Right forelimb (tissue), 1 donor: ENCODE measurements around the gene IFI16.
"Not testable (repeated sequence)": the region's sequence is repeated elsewhere in the genome, so short reads cannot be mapped to it uniquely, and the experiment has no call there.

Experiments
- DNase-seq: peaks from one replicate; pipeline ENCODE4 v3.0.0-alpha.2; 2018

The IFI16 gene

DNA sequence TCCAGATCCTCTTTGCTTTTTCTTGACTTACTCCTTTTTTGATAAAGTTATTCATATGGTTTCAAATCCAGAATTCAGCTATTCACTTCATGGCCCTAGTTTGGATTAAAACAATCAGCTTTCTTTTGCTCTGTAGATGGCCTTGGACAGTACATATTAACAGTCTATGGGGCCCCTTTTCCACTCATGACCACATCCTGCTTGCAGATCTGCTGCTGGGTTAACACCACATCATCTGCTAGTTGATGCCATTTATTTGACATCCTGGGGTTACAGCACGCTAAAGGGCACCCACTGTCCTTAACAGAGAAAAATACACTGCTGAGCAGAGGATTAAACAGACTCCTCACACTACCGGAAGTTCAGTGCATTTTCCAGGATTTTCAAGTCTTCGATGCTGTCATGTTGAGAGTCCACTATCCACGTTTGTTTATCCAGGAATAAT, 941 bp upstream of the IFI16 start:
- no peak for DNase-seq

DNA sequence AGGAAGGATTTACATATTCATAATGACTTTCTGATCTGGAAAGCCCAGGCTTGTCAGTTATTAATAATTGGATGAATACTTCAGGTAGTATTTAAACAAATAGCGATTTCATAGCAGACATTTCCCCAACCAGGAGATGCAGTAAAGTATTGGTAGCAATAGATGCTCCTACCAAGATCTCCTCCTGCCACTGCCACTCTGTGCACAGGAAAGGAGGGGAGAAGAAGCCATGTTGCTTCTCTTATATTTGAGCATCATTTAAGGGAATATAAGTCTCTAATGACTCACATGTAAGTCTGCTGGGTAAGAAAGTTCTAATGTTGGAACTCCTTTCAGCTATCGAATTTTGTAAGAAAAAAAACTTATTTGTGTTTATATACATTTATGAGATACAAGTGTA, 420 bp upstream of the IFI16 start:
- no peak for DNase-seq

DNA sequence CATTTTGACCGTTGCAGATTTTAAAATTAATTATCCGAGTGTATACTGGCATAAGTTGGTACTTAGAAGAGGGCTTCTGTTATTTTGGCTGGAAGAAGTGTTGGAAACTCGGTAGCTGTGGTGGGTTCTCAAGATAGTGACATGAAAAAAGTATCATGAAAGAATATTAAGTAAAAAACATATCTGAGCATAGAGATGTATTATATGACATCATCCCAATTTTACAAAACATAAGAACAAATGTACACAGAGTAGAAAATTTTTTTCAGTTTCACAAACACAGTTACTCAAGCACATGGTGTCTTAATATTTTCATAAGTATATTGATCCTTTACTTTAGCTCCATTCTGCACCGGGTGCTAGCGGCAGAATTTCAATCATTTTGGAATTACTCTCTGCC, 684 bp downstream of the IFI16 start:
- DNase-seq = no peak

DNA sequence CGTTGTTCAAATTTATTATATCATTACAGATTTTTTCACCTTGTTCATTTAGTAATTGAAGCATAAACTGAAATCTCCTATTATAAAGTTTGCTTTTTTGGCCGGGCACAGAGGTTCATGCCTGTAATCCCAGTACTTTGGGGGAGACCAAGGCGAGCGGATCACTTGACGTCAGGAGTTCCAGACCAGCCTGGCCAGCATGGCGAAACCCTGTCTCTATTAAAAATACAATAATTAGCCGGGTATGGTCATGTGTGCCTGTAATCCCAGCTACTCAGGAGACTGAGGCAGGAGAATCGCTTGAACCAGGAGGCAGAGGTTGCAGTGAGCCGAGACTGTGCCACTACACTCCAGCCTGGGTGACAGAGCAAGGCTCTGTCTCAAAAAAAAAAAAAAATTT, 1.3 kb downstream of the IFI16 start:
- not testable (repeated sequence) for DNase-seq

DNA sequence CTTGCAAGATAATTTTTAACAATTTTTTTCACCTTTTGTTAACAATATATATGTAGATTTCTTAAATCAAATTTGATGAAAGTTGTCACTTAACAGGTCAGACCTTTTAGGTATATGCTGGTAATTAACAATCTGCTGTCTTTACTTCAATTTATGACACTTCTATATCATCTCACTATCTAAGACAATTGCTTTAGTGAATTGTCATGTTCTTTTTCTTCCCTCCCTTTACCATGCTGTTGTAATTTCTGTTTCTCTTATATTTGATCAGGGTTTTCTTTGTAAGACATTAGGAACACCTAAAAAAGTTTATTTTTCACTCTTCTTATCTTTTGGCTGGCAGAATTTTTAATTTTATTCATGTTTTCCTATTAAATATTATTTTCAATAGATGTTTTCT, 2.0 kb downstream of the IFI16 start:
- DNase-seq = no peak

DNA sequence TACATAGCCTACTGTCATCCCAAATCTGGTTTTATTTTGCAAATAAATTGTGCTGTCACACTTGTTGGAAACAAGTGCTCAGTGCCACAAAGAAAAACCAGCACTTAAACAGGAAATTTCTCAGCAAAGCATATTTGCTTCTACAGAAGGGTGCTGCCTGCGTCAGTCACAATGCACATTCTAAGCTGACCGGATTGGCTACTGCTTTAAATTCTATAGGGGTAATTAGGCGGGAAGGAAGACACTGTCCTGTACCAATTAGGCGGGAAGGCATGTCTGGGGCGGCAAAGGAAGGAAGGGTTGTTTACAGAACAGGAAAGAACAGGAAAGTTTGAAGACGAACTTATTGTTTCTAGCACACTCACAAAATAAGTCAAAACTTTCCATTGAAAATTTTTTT, 2.8 kb downstream of the IFI16 start:
- no peak for DNase-seq

DNA sequence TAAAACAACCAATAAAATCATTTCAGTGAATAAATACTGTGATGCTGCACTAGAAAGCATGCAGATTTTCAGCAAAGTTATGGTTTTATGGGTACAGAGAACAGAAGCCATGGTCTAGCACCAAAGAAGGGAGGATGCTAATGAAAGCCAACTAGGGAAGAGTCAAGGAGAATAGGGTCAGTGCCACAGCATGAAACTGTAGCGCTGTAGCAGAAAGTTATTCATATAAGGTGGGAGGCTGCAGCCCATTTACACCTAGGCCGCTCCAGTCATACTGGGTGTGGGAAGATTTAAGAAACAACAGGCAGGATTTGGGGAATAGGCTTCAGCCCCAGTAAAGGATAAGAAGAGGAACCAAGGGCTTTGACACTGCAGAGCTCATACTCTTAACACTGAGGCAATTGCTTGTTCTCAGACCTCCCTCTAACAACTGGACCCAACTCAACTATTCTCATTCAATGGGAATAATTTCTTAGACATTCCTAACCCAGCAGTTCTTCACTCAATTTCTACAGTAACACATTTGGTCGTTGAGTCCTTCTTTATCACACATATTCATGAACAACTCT, 4.4 kb downstream of the IFI16 start:
- no peak for DNase-seq

DNA sequence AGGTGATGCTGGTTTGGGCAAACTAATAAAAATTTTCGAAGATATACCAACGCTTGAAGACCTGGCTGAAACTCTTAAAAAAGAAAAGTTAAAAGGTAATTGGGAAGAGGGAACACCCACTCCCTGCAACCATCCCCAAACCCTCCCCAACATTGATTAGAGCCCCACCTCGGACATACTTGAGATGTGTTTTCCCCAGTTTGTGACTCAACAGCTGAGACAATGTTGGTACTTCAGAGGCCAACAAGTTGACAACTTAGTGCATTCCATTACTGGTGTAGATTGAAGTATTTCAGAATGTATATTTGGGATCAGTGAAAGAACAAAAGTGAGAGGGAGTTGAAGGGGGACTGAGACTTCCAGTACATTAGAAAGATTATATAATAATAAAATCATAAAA, 5.1 kb downstream of the IFI16 start:
- DNase-seq = no peak

DNA sequence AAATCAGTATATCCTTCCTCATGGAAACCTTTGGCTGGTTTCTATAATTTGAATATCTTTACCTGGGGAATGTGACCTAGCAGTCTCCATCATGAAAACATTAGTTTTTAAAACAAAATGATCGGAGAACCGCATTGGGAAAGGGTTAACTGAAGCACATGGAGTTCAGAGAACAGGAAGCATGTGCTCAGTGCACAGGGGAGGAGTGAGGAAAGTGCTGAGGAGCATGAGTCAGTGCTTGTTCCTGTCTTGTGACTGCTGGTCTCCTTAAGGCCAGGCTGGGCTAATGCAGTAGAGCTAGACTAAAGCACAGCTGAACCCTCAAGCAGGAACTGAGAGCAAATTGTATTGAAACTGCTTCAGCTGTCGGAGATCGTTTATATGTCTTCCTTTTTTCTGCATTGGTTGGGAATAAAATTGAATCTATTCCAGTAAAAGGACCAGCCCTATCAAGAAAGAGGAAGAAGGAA, 5.8 kb downstream of the IFI16 start:
- DNase-seq = no peak

DNA sequence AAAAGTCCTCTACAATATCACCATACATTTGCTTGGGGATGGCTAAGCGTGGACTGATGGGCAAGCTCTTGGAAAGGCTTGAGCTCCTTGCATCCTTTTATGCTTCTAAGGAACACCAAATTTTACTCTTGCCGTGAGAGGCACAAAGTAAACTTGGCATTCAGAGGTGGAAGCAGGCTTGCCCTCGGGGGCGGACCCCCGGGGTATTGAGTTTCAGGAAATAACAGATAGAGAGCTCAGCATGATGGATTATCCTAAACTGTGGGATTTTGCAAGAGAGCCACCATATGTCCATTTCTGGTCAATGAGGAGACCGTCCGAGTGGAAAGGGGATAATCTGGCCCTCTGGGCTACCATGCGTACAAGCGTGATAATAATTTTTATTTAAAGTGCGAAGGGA, 14.0 kb downstream of the IFI16 start:
- DNase-seq = no peak

DNA sequence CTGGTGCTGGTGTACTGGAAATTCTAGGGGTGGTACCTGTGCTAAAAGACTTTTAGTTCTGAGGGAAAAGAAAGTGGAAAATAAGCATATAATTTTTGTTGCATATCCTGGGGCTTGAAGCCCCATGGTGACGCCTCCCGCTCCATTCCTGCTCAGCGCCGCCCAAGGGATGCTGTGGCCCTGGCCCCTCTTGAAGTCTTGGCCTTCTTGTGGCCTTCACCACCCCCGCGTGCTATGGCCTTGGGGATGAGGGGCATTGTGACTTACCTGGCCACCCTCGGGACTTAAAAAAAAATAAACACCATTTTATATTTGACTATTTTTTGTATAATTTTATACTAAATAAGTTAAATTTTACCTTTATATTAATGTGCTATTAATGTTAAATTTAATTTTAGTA, 15.3 kb downstream of the IFI16 start:
- DNase-seq = no peak

DNA sequence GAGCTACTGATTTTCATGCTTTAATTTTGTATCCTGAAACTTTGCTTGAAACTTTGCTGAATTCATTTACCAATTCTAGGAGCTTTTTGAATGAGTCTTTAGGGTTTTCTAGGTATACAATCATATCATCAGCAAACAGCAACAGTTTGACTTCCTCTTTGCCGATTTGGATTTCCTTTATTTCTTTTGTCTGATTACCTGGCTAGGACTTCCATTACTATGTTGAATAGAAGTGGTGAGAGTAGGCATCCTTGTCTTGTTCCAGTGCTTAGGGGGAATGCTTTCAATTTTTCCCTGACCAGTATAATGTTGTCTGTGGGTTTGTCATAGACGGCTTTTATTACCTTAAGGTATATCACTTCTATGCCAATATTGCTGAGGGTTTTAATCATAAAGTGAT, 17.1 kb downstream of the IFI16 start:
- not testable (repeated sequence) for DNase-seq

DNA sequence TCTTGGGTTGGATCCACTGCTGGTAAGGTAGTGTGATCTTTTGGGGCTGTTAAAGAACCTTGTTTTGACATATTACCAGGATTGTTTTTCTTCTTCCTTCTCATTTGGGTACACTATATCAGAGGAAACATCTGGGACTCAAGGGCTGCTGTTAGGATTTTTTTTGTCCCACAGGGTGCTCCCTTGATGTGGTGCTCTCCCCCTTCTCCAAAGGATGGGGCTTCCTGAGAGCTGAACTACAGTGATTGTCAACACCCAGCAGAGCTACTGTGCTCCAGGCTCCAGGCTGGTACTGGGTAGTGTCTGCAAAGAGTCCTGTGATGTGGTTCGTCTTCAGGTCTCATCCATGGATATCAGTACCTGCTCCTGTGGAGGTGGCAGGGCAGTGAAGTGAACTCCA, 20.6 kb downstream of the IFI16 start:
- no peak for DNase-seq

DNA sequence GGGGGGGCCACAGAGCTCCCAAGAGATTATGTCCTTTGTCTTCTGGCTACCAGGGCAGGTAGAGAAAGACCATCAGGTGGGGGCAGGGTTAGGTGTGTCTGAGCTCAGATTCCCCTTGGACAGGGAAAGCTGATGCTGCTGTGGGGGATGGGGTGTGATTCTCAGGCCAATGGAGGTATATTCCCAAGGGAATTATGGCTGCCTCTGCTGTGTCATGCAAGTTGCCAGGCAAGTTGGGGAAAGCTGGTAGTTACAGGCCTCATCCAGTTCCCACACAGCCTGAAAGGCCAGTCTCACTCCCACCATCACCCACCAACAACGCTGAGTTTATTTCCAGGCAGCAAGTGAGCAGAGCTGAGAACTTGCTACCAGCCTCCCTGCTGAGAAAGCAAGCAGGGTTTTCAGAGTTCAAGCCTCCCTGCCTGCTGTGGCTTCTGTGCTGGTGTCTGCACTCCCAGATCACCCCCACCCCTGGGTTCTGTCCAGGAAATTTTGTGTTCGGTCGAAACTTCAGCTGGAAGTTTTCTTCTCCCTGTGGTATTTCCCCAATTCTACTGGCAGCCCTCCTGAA, 21.3 kb downstream of the IFI16 start:
- DNase-seq = no peak

DNA sequence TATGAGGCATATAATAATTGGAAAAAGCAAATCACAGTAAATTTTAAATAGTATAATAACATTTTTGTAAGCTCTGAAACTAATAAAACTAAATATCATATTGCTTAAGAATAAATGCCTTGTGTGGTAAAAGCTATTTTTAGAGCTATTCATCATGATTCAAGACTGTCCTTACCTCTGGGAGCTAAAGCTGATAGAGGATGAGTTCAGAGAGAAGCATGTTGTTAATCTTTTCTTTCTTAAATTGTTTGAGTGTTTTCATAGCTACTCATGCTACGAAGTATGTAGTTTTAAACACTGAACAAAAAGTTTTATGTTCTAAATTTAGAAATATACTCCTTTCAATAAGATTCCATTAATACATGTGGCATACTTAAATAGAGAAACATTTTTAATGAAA, 30.5 kb downstream of the IFI16 start:
- DNase-seq = no peak

DNA sequence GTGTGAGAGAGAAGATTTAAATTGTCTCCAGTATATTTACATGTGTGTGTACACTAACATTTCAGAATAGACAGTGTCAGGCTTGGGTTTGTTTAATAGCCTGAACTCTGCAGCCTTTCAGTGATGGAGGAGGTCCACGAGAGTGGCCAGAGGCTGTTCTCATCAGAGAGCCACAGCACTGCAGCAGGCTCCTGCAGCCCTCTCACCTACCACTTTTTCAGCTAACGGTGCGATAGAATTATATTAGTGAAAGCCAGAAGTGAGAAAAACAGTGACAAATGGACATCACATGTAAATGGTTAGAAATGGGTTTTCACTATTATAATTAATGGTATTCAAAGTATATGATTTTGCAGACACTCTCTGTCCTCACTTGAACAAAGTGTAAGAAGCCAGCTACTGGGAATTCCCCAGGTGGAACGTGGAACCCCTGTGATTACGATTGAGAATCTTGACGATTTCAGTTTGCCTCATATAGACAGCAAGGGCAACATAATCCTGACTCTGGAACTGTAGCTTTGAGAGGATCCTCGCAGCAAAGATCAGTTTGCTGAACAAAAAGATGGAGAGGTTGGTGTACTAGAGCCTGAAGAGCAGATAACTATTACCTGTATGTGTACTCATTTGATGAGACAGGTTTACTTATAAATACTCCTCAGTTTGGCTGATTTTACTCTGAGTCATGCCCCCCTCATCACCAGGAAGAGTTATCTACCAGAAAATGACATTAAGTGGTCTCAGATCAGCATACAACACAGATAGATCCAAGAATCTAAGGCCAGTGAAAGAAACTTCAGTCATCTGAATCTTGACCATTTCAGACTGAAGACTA, 31.4 kb downstream of the IFI16 start:
- no peak for DNase-seq

DNA sequence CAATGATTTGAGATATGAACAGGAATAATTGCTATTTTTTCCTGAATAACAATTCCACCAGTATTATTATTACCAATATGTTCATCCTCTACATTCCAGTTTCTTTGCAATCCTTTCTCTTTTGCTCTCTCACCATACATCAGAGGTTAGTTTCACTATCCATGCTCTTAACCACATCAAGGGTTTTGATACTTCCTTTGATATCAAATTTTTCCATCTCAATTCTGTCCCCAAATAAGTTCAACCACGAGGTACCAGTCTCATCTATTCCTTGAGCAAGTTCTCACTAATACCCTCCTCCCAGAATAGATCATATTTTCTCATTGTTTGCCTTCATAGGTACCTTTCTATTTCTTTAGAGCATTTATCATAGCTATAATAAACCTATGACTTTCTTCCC, 36.8 kb downstream of the IFI16 start:
- not testable (repeated sequence) for DNase-seq

DNA sequence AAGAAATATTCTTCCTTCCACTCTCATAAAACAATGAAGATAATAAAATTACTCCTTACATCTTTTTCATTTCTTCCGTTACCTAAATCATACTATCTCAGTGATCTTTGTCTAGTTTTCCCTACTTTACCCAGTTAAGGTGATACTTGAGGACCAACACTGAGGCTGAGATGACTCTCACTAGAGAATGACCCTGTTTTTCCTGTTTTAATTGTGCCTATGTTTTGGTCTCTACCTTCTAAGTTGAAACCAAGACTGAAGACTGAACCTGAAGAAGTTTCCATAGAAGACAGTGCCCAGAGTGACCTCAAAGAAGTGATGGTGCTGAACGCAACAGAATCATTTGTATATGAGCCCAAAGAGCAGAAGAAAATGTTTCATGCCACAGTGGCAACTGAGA, 41.7 kb downstream of the IFI16 start:
- DNase-seq = no peak

DNA sequence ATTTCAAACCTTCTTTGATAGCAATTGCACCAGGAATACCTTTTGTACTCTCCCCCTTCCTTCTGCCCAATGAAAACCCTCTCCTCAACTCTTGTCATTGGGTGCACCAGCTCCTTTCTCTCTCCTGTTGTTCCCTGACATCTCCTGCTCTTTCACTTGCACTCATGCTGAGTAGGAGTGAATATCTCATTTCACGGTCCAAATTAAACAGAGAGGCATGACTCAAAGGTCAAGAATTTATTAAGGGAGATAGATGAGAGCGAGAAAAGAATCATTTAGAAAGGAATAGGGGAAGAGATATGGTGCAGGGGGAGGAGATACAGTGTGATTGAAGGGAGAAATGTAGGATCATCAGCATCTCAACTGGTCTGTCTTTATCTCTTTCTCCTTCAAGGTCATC, 44.7 kb downstream of the IFI16 start:
- no peak for DNase-seq

DNA sequence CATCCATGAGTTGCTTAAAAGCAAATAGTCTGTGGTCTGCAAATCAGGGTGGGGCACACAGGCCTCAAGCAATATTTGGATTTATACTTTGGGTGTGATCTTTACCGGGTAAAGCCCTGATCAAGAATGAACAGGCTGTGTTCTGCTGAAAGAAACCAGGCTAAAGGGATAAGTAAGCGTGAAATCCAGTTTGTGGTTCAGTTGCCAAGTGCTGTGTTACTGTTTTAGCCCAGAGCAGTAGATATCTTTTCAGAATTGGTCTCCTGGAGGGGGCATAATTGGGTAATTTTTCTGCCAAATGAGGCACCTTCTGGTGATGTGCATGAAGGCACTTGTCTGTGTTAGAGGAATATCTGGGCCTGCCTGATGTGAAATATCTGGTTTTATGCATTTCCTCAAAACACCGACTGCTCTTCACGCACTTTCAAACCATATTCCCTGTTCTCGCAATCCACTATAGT, 45.5 kb downstream of the IFI16 start:
- DNase-seq = no peak

DNA sequence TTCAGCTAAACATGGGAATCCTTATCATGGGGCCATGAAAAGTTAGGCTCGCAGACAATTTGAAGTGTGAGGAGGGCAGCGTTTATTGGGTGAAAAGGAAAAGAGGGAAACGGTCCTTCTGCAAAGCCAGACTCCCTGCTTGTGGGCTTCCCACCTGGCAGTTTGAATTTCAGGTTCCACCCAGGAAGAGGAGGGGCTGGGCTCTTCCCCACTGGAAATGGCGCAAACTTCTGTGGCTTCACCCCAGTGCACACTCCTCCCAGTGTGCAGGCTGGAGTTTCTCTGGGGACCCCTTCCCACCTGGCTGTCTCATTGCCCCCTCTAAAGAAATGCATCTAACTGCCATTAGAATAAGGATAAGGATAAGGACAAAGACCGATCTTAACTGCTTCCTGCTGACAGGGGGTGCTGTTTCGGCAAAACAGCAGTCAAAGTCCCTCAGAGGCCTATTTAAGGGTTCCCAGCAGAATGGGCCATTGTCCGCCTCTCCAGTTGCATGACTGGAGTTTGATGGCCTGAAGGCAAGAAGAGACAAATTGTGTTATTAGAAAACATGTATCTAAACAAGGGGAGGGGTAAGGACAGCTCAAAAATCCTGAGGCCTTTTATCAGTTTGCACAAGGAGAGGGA, 46.5 kb downstream of the IFI16 start:
- no peak for DNase-seq

DNA sequence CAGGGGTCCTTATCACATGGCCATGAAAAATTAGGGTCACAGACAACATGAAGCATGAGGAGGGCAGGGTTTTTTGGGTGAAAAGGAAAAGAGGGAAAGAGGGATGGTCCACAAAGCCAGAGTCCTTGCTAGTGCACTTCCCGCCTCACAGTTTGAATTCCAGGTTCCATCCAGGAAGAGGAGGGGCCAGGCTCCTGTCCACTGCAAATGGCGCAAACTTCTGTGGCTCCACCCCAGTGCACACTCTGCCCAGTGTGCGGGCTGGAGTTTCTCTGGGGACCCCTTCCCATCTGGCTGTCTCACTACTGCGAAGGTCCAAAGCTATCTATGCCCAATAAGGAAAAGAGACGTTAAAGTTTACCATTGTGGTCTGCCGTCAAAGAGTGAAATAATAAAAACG, 49.0 kb downstream of the IFI16 start:
- no peak for DNase-seq

DNA sequence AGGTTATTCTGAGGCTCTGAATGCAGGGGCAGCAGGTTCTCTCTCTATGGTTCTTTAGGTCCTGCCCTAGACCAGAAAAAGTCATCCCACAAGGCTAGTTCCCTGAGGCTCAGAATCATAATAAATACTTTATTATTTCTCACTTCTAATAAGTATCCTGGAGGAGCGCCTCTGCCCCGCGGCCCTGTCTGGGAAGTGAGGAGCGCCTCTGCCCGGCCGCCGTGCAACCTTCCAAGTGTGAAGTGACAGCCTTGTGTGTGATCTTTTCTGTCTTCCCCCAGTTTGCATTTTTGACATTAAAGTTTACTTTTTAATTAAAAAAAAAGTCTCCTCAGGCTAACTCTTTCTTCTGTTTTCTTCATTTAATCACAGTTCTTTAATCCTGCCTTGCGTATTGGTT, 55.4 kb downstream of the IFI16 start:
- DNase-seq = no peak

DNA sequence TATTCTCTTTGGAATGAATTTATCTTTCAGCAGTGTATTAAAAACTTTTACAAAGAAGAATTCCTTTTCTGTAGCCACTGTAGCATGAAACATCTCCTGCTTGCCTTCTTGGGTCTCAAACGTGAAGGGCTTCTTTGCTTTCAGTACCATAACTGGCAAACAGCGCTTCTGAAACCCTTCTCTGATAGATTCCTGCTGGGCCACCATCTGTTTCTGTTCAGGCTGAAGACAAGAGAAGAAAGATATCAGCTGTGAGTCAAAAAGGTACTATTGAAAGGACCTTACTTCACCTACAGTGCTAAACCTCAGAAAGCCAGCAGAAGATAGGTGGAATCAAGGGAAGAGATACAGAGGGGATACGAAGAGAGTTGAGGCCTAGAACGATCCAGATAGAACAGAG, 56.4 kb downstream of the IFI16 start:
- no peak for DNase-seq
